HFFc6 (cell line): ENCODE measurements around the gene ZMYND19. TPM values are rescaled to one million over a fixed set of nuclear protein-coding genes. Genes with fewer than 3 reads are reported as not detected.
A peak's percentile ranks its signal among the peaks of the same experiment; 100 is the strongest.
"Not testable (repeated sequence)": the region's sequence is repeated elsewhere in the genome, so short reads cannot be mapped to it uniquely, and the experiment has no call there.

Experiments
- DNase-seq: peaks from one replicate; pipeline ENCODE4 v3.0.0-alpha.2; 2018
- H3K27ac Mint-ChIP-seq: 2 replicates; pipeline ENCODE4 v1.8.0; 2020; ENCODE audit warnings: mild to moderate bottlenecking, mixed read lengths
- H3K27me3 Mint-ChIP-seq: 2 replicates; pipeline ENCODE4 v1.8.0; 2021; ENCODE audit warnings: mild to moderate bottlenecking, moderate library complexity, mixed read lengths; ENCODE audit not compliant: insufficient read depth
- H3K36me3 Mint-ChIP-seq: 2 replicates; pipeline ENCODE4 v1.8.0; 2021; ENCODE audit warnings: low read depth, mixed read lengths
- H3K4me1 Mint-ChIP-seq: 2 replicates; pipeline ENCODE4 v1.8.0; 2020; ENCODE audit warnings: low read depth, mixed read lengths
- H3K4me3 Mint-ChIP-seq: 2 replicates; pipeline ENCODE4 v1.8.0; 2020; ENCODE audit warnings: mild to moderate bottlenecking, moderate library complexity, mixed read lengths
- H3K9me3 Mint-ChIP-seq: 2 replicates; pipeline ENCODE4 v1.8.0; 2020; ENCODE audit warnings: mild to moderate bottlenecking, mixed read lengths
- total RNA-seq, 6 experiments: library from RNA; stranded (reverse); fragmentation: NEBNext Ultra II Directional; extraction: Animal tissue kit (Norgen Biotek cat#: 25700); gene quantifications; 2 replicates in 1 of 6; 3 replicates in 5 of 6; pipeline ENCODE4 v1.2.3, GENCODE V29; 2021
- TF ChIP-seq, protein P1 (sequence below): fragments of 200-600 bp; sonication (generic); IDR thresholded peaks from 2 replicates; pipeline ENCODE4 v1.5.0; 2021; ENCODE audit warnings: antibody characterized with exemption, mild to moderate bottlenecking

ZMYND19 gene
- total RNA-seq, 6 experiments from 2014 or later = 23.9 to 34.4 (median 25.4) TPM

DNA sequence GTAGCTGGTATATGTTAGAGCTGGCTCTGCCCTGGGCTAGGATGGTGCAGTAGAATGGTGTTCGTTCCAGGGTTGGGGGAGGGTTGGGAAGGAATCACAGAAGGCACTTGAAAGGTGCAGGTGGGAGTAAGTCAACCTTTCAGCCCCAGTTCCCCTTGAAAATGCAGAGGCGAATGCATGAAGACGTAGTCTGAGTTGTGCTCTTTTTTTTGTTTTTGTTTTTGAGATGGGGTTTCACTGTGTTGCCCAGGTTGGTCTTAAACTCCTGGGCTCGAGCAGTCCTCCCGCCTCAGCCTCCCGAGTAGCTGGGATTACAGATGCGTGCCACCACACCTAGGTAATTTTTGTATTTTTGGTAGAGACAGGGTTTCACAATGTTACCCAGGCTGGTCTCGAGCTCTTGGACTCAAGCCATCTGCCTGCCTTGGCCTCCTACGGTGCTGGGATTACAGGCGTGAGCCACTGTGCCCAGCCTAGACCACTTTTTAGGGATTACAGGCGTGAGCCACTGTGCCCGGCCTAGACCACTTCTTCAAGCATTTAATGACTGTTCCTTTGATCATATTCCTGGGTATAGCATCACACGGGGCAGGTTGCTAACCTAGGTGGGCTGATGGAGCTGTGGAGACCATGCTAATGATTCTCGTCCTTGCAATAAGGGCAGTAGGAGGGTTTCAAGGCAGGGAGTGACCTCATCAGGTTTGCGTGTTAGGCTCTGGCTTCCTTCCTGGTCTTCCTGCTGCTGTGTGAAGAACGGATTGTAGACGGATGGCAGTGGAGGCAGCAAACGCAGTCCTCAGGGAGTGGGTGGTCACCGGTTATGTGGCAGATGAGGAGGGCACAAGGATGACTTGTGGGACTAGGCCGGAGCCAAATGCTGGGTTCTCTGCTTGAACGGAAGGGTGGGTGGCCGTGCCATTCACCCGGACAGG, 42.2 kb upstream of the ZMYND19 start:
- Mint-ChIP-seq H3K4me3 (no peak overlapping the region), H3K9me3 (no peaks in the 10 kb centered on the region), H3K4me1 (peaks cover 25% of the 10 kb centered on the region), H3K27ac (no peak overlapping the region), H3K36me3 (no peaks in the 10 kb centered on the region; the same call in 1 of the 2 replicates), H3K27me3 (no peaks in the 10 kb centered on the region)
- no peak for DNase-seq
- TF ChIP-seq, protein P1, sequence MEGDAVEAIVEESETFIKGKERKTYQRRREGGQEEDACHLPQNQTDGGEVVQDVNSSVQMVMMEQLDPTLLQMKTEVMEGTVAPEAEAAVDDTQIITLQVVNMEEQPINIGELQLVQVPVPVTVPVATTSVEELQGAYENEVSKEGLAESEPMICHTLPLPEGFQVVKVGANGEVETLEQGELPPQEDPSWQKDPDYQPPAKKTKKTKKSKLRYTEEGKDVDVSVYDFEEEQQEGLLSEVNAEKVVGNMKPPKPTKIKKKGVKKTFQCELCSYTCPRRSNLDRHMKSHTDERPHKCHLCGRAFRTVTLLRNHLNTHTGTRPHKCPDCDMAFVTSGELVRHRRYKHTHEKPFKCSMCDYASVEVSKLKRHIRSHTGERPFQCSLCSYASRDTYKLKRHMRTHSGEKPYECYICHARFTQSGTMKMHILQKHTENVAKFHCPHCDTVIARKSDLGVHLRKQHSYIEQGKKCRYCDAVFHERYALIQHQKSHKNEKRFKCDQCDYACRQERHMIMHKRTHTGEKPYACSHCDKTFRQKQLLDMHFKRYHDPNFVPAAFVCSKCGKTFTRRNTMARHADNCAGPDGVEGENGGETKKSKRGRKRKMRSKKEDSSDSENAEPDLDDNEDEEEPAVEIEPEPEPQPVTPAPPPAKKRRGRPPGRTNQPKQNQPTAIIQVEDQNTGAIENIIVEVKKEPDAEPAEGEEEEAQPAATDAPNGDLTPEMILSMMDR = no peak

DNA sequence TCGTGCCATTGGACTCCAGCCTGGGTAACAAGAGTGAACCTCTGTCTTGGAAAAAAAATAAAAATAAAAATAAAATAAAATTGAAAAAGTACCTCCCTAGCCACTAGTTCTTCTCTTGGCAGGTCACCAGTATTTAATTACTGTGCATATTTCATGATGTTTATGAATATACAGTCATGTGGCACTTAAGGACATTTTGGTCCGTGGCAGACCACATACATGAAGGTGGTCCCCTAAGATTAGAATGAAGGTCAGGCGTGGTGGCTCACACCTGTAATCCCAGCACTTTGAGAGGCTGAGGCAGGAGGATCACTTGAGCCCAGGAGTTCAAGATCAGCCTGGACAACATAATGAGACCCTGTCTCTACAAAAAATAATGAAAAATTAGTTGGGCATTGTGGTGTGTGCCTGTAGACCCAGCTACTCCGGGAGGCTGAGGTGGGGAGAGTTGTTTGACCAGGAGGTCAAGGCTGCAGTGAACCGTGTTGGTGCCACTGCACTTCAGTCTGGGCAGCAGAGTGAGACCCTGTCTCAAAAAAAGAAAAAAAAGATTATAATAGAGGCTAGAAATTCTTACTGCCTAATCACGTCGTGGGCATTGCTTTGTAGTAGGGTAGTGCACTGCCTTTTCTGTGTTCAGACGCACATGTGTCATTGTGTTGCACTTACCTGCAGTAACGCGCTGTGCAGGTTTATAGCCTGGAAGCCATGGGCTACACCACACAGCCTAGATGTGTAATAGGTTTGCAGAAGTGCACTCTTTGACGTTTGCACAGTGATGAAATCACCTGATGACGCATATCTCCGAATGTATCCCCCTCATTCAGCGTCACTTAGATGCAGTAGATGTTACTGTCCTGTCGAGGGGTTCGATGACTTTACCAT, 41.3 kb upstream of the ZMYND19 start:
- Mint-ChIP-seq H3K36me3 (no peaks in the 10 kb centered on the region; the same call in 1 of the 2 replicates), H3K27me3 (no peaks in the 10 kb centered on the region), H3K4me3 (no peak overlapping the region), H3K4me1 (peaks cover 25% of the 10 kb centered on the region), H3K27ac (no peak overlapping the region), H3K9me3 (no peaks in the 10 kb centered on the region)
- TF ChIP-seq, protein P1 = no peak
- DNase-seq = no peak

DNA sequence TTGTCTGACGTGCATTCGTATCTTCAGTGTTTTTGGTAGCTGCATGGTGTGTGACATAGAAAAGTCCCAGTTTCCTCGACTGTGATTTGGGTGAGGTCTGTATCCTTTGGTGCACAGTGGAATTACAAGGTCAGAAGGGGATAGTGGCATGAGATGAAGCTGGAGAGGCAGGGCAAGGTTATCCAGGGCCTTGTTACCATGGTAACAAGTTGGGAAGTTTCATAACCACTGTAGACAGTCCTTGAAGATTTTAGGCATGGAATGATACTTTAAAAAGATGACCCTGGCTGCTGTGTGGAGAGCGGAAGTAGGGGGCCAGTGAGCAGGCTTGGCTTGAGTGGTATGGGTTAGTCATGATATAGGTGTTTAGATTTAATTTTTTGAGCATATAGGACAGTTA, 40.4 kb upstream of the ZMYND19 start:
- Mint-ChIP-seq H3K9me3 (no peaks in the 10 kb centered on the region), H3K4me1 (peaks cover 25% of the 10 kb centered on the region), H3K27me3 (no peaks in the 10 kb centered on the region), H3K27ac (peak overlapping the region; percentile 34), H3K4me3 (no peak overlapping the region), H3K36me3 (no peaks in the 10 kb centered on the region; the same call in 1 of the 2 replicates)
- TF ChIP-seq, protein P1 = no peak
- no peak for DNase-seq

DNA sequence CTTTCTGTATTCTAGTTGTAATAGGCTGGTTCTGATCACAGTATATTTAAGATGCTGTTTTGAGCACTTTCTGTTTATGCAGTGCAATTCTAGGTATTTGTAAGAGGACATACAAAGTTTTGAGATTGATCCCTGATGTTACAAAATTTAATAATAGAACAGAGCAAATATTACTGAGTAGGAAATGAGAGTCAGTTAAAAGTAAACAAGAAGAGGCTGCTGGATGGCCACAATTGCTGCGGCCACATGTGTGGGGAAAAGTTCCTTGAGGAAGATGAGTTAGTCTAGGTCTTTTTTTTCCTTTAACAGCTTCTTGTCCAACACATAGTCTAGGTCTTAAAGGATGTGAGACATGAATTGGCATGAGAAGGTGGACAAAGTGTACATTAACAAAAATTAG, 39.8 kb upstream of the ZMYND19 start:
- Mint-ChIP-seq H3K9me3 (no peaks in the 10 kb centered on the region), H3K4me1 (peaks cover 25% of the 10 kb centered on the region), H3K27me3 (no peaks in the 10 kb centered on the region), H3K4me3 (no peak overlapping the region), H3K27ac (peak overlapping the region; percentile 34), H3K36me3 (no peaks in the 10 kb centered on the region; the same call in 1 of the 2 replicates)
- TF ChIP-seq, protein P1 = no peak
- DNase-seq = no peak

DNA sequence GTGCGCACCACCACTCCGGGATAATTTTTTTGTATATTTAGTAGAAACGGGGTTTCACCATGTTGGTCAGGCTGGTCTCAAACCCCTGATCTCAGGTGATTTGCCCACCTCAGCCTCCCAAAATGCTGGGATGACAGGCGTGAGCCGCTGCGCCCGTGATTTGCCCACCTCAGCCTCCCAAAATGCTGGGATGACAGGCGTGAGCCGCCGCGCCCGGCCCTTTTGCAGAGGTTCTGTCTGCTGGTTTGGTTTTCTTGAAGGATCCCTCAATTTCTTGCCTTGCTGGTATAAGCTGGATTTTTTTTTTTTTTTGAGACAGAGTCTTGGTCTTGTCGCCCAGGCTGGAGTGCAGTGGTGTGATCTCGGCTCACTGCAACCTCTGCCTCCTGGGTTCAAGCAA, 37.1 kb upstream of the ZMYND19 start:
- peaks cover 25% of the 10 kb centered on the region for H3K4me1 Mint-ChIP-seq

More for the DNA sequence above, 37.1 kb upstream of the ZMYND19 start:
- not testable (repeated sequence) for H3K27me3 Mint-ChIP-seq, H3K36me3 Mint-ChIP-seq, DNase-seq, H3K27ac Mint-ChIP-seq, H3K9me3 Mint-ChIP-seq, H3K4me3 Mint-ChIP-seq
